CD1c-positive myeloid dendritic cell (primary cell): Measurements from ENCODE around the gene CALML5.

ENCODE experiments used
- DNase-seq: peaks from one replicate; pipeline ENCODE4 v3.0.0-alpha.2; 2016; ENCODE audit errors: extremely low spot score

CALML5 gene, protein sequence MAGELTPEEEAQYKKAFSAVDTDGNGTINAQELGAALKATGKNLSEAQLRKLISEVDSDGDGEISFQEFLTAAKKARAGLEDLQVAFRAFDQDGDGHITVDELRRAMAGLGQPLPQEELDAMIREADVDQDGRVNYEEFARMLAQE

DNA sequence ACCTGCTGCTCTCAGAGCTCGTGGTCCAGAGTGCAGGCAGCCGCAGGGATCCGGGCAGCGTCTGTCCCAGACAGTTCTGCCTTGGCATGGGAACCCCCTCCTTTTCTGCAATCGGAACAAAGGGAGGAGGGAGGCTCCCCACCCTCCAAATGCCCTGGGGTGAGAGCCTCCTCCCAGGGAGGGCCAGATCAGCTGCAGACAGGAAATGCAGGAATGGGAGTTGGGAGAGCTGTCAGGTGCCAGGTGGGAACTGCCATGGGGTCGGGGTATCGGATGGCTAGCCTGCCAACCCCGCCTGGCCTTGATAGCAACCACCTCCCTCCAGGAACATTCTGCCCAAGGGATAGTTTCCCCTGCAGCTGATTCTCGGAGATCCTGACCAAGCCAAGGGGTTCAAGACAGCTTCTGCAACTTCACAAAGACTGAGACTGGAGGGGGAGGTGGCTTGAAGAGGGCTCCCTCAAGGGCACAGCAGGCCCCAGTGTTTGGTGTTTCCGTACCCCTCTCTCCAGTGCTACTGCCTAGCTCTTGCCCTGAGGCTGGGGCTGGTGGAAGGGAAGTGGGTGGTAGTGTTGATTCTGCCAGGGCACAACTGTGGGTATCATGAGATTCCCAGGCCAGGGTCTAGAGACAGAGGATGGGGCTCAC, at the start of gene CALML5:
Gene CALML5 (minus strand): TSS at position 78 of the 648 bp plus-strand sequence. CDS start 132 bp downstream, outside the sequence.
- no peak for DNase-seq

GRCh38 chr10:5547931-5548660, 48.7 kb upstream of the CALML5 start:
- DNase-seq: peak; percentile 55

DNA sequence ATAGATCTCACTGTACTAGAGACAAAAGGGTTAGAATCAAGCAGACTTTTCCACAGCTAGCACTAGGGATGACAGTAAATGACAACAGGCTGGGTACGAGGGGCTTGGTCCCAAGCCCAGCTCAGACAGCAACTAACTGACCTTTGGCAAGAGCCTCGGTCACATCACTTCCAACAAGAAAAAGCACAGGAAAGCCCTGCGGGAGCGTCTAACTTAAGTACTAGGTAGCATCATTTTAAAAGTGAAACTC, 48.2 kb upstream of the CALML5 start:
- DNase-seq: no peak

DNA sequence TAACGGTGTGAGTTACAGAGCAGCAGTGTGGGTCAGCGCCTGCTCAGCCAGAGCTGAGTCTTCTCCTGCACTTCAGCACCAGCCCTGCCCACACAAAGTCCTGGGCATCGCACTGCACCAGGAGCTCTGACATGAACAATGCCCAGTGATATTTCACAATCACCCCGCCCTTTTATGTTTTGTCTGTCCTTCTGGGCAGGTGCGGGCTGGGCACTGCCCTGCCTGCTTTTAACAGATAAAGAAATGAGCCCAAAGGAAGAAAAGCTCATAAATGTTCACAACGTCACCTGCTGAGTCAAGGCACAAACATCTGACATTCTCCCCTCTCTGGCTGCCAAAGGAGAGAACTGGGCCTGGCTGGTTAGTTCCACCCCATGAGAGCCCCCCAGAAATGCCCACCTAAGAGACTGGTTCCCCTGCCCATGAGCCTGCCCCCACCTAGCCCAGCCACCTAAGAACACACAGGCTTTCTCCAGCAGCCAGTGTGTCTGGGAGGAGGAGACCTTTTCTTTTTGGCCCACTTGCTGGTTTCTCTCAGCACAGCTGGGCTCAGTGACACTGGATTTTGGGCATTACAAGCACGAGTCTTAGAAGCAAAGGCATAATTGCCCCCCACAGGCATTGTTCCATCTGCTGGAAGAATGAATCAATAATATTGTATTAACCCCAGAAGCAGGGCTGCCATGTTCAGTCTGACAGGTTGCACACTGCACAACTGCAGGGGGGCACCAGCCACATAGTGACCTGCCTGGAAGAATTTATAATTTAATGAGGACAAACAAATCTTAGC, 47.7 kb upstream of the CALML5 start:
- no peak for DNase-seq

- no peak for DNase-seq
Observed at GRCh38 chr10:5545778-5546710, 46.7 kb upstream of the CALML5 start.

- DNase-seq: no peak
Observed at GRCh38 chr10:5545426-5545777, 46.0 kb upstream of the CALML5 start.

GRCh38 chr10:5545011-5545410, 45.6 kb upstream of the CALML5 start:
- no peak for DNase-seq

DNA sequence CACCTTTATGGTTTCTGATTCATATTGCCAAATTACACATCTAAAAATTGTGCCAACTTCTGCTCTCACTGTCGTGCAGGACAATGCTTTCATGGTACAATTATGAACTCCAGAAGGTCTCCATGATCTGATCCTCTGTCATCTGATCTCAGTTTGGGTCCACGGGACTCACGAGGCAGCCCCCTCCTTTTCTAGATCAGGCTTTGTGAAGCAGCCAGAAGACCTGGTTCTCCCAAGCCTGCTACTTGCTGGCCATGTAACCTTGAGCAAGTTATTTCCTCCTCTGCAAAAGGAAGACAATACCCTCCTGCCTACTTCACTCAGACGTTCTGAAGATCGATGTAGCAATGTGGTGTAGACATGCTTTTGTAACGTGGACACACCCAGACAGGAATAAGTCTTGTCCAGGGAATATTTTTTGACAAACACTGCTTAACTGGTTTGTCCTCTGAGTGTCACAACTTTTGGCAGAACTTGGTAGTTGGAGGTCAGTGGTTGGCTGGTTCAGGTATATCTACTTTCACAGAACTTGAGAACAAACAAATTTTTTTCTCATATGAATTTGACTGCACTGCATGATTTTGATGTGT, 44.9 kb upstream of the CALML5 start:
- no peak for DNase-seq

GRCh38 chr10:5543623-5544022, 44.3 kb upstream of the CALML5 start:
- no peak for DNase-seq

DNA sequence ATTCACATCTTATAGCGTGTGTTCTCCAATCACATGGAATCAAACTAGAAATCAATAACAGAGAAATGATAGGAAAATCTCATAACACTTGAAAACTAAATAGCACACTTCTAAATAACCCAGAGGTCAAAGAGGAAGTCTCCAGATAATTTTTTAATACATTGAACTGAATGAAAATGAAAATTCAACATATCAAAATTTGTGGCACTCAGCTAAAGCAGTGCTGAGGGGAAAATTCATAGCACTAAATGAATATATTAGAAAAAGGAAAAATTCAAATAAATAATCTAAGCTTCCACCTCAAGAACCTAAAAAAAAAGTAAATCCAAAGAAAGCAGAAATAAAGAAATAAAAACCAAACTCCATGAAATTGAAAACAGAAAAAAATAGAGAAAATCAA, 42.7 kb upstream of the CALML5 start:
- no peak for DNase-seq

DNA sequence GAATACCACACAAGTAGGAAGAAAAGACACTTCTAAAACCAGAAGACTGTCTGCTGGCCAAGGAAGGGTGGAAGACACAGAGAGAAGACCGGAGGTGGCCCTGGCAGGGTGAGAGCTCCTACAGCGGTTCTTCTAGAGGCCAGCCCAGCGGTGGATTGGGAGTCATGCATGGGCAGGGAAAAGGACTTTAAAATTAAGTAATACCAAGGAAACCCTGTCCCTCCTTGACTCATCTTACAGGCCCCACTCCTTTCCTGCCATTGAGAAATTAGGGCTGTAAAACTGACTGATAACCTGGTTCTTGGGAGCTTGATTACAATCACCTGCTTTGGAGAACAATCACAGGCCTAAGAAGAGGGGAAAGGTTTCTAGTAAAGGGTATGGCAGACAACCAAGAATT, 41.5 kb upstream of the CALML5 start:
- no peak for DNase-seq

GRCh38 chr10:5540080-5540479, 40.7 kb upstream of the CALML5 start:
- DNase-seq: no peak

- DNase-seq: no peak
Observed at GRCh38 chr10:5538892-5539651, 39.7 kb upstream of the CALML5 start.

- DNase-seq: no peak
Observed at GRCh38 chr10:5538446-5538845, 39.1 kb upstream of the CALML5 start.

- no peak for DNase-seq
Observed at GRCh38 chr10:5537684-5538083, 38.3 kb upstream of the CALML5 start.

DNA sequence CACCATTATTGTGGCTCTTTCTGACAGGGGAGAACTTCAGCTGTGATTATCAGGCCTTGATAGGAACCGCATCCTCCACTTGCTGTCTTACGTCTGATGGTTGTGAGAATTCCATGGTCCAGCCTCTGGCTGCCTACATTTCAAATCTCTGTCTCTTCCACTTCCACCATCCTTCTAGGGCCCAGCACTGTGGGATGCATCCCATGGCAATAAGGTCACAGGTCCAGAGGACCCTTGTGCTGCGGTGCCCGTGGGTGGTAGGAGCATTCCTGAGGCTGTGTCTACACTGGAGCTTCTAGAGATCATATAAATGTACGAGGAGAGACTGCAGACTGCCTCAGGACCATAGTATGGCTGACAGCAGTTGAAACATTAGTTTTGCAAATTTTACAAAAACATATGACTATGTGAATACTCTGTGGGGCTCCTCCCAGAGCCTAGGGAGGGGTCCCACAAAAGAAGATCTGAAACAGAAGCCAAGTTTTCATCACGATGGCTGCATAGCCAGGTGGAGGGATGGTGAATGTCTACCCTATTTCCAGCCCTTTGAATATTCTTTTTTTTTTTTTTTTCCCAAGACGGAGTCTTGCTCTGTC, 37.2 kb upstream of the CALML5 start:
- no peak for DNase-seq

DNA sequence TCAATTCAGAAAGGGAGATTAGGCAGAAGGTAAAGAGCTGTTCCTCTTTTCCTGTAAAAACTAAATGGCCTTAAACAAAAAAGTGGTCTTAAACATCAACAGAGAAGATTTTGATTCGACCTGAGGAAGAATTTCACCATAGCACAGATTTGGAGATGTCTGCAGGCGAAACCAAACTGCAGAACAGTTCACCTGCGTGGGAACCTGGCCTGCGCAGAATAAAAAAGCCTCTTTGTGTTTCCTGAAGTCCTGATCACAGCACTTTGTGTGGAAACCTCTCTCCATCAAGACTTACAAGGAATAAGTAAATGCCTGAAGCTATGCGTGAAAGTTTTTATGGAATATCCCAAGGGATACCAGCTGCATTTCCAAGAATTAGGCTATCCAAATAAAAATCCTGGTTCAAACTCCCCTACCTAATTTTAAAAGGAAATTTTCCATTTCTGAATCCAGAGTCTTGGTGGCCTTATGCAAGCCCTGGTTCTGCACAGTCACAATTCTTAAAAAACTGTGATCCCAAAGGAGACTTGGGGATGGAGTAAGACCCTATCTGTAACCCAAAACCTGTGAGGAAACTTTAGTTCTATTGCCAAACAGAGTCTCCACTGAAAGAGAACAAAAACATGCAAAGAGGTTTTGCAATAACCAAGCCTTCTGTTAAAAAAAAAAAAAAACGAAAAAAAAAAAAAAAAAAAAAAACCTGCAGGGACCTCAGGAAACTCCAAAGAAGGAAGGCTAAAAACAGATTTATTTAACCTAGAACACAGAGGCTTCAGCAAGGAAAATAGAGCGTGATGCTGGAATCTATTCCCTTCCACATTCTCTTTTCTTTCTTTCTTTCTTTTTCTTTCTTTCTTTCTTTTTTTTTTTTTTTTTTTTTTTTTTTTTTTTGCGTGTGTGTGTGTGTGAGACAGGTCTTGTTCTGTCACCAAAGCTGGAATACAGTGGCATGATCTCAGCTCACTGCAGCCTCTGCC, 35.8 kb upstream of the CALML5 start:
- DNase-seq: peak; percentile 64

DNA sequence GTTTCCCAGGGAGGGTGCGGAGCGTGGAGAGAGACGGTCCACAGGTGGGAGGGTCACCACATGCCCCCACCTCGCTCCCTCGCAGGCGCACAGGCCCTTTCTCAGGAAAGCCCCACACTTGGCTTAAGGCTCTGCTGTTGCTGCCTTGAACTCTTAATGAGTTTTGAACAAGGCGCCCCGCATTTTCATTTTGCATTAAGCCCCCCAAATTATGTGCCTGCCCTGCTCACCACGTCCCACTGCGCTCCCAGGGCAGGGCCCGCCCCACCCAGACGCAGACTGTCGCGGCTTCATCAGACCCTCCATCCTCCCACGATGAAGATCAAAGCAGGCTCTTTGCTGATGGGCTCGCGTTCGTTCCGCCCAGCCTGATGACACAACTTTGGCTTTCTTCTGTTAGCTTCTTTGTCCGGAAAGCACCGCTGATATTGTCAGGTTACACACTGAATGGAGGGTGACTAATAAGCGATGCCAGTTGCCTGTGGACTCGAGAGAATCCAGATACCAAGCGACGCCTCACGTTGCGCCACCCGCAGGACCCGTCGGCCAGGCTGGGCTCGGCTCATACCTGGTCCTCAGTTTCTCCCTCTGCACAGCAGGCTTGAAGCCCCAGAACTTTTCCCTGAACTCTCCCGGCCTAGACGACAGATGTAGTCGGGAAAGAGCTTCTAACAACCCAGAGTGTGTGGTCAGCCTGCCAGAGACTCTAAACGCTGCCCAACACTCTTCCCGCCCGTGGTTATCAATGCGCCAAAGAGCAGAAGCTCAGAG, 34.9 kb upstream of the CALML5 start:
- DNase-seq: no peak
